OCI-LY1 (cell line): Measurements from ENCODE around the gene ZNF605.

Experiments used
- CTCF ChIP-seq: fragments of 200-600 bp; sonication (generic), shearing (Covaris generic); IDR thresholded peaks from 2 replicates; pipeline ENCODE4 v1.5.1; 2017; ENCODE audit warnings: mild to moderate bottlenecking, antibody characterized with exemption, low read length, moderate library complexity, mixed read lengths
- EZH2 ChIP-seq: fragments of 200-600 bp; sonication (generic), shearing (Covaris generic); IDR thresholded peaks from 2 replicates; pipeline ENCODE4 v1.8.0; 2017; ENCODE audit warnings: borderline replicate concordance, mixed run types, mild to moderate bottlenecking, antibody characterized with exemption, low read length, moderate library complexity, mixed read lengths

GRCh38 chr12:132907216-132907615, 48.9 kb downstream of the ZNF605 start:
- TF ChIP-seq EZH2 (no peak), CTCF (no peak)
